Esophagus squamous epithelium (tissue), 4 donors: ENCODE results near the gene SLC27A6.

Experiments used
- POLR2A ChIP-seq, 4 donors: fragments of 450-650 bp; IDR thresholded peaks; one replicate each; pipeline ENCODE4 v1.6.1; 2017; ENCODE audit warnings: antibody characterized with exemption in 4 of 4, mild to moderate bottlenecking in 4 of 4, moderate library complexity in 3 of 4
- TF ChIP-seq, protein P1 (sequence below), 6 experiments: fragments of 450-650 bp in 4 of 6; fragments of 200-600 bp in 2 of 6; sonication (generic) in 2 of 6; IDR thresholded peaks; one replicate each; pipeline ENCODE4 v1.5.1; 2016 to 2019; ENCODE audit warnings: antibody characterized with exemption in 6 of 6, mild to moderate bottlenecking in 4 of 6, moderate library complexity in 4 of 6

DNA sequence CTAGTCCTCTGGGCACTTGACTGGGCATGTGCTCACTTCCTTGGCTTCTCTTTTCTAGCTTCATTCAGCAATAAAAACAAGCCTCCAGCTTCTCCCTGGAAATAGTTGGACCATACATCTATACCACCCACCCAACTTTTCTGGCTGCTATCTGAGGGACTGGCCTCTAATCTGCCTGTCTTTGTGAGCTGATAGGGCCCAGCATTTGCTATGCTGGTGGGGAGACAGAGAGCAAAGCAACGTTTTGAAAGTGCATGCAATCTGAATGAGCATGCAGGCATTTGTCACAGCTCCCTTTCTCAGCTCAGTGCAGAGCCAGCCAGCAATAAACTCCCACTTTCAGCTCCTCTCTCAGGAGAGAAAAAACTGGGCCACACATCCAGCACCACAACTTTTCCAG, 78.6 kb downstream of the SLC27A6 start:
- TF ChIP-seq, protein P1, sequence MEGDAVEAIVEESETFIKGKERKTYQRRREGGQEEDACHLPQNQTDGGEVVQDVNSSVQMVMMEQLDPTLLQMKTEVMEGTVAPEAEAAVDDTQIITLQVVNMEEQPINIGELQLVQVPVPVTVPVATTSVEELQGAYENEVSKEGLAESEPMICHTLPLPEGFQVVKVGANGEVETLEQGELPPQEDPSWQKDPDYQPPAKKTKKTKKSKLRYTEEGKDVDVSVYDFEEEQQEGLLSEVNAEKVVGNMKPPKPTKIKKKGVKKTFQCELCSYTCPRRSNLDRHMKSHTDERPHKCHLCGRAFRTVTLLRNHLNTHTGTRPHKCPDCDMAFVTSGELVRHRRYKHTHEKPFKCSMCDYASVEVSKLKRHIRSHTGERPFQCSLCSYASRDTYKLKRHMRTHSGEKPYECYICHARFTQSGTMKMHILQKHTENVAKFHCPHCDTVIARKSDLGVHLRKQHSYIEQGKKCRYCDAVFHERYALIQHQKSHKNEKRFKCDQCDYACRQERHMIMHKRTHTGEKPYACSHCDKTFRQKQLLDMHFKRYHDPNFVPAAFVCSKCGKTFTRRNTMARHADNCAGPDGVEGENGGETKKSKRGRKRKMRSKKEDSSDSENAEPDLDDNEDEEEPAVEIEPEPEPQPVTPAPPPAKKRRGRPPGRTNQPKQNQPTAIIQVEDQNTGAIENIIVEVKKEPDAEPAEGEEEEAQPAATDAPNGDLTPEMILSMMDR (IDR thresholded peaks at IDR 0.05) = no peak
- TF ChIP-seq POLR2A (IDR thresholded peaks at IDR 0.05) = no peak
